GM12874 (cell line): ENCODE results near the gene RGS10.

ENCODE experiments used
- CTCF ChIP-seq: IDR thresholded peaks from 2 replicates; pipeline ENCODE4 v1.5.1; 2011; ENCODE audit warnings: low read depth, mild to moderate bottlenecking, control low read depth, low read length, moderate library complexity; ENCODE audit not compliant: insufficient read depth

Gene RGS10

GRCh38 chr10:119526149-119526548, 16.4 kb downstream of the RGS10 start:
- no peak for TF ChIP-seq CTCF

- no peak for TF ChIP-seq CTCF
Measured at GRCh38 chr10:119525116-119525515, 17.4 kb downstream of the RGS10 start.

- TF ChIP-seq CTCF = no peak
Measured at GRCh38 chr10:119524720-119525070, 17.8 kb downstream of the RGS10 start.

GRCh38 chr10:119523895-119524719, 18.4 kb downstream of the RGS10 start:
- no peak for TF ChIP-seq CTCF

- no peak for TF ChIP-seq CTCF
Measured at GRCh38 chr10:119522747-119523426, 19.6 kb downstream of the RGS10 start.

- TF ChIP-seq CTCF = no peak
Measured at GRCh38 chr10:119521443-119522204, 20.9 kb downstream of the RGS10 start.

GRCh38 chr10:119520283-119520682, 22.2 kb downstream of the RGS10 start:
- TF ChIP-seq CTCF = no peak
